ENCODE results near the gene CAMSAP2.

DNA sequence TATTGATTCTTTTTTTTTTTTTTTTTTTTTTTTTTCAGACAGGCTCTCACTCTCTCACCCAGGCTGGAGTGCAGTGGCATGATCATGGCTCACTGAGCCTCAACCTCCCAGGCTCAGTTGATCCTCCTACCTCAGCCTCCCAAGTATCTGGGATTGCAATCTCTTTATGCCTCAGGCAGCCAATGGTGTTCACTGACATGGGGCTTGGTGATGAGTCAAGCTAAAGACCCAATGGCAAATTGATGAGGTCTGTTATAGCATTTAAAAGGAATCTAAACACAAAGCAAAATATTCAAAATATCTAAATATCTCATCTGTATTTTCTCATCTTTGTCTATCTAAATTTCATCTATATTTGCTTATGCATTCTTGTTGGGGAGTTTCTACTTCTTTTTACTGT lies 30.5 kb upstream of the CAMSAP2 start:
- TF ChIP-seq POLR2A (IDR thresholded peaks at IDR 0.05; ENCODE audit: low read depth, low read length) (no peak), POLR2AphosphoS5 (IDR thresholded peaks at IDR 0.05; ENCODE audit: insufficient read depth, low read depth, low read length) (no peak), MYC (IDR thresholded peaks at IDR 0.05; ENCODE audit: low read depth, low read length) (no peak), EZH2 (IDR thresholded peaks at IDR 0.05; ENCODE audit: borderline replicate concordance, low read depth, low read length, severe bottlenecking) (no peak), FOS (IDR thresholded peaks at IDR 0.05; ENCODE audit: borderline replicate concordance, insufficient read depth, low read length) (no peak), GATA2 (IDR thresholded peaks at IDR 0.05; ENCODE audit: insufficient read depth, insufficient read length, low read depth, low read length) (no peak), JUN (IDR thresholded peaks at IDR 0.05; ENCODE audit: borderline replicate concordance, insufficient read depth, insufficient read length, low read depth) (no peak)
- TF ChIP-seq, protein P1, sequence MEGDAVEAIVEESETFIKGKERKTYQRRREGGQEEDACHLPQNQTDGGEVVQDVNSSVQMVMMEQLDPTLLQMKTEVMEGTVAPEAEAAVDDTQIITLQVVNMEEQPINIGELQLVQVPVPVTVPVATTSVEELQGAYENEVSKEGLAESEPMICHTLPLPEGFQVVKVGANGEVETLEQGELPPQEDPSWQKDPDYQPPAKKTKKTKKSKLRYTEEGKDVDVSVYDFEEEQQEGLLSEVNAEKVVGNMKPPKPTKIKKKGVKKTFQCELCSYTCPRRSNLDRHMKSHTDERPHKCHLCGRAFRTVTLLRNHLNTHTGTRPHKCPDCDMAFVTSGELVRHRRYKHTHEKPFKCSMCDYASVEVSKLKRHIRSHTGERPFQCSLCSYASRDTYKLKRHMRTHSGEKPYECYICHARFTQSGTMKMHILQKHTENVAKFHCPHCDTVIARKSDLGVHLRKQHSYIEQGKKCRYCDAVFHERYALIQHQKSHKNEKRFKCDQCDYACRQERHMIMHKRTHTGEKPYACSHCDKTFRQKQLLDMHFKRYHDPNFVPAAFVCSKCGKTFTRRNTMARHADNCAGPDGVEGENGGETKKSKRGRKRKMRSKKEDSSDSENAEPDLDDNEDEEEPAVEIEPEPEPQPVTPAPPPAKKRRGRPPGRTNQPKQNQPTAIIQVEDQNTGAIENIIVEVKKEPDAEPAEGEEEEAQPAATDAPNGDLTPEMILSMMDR (IDR thresholded peaks at IDR 0.05; ENCODE audit: extremely low read depth in 1 of 2, insufficient read depth in 1 of 2, low read depth in 1 of 2, low read length in 2 of 2), result no peak
- TF ChIP-seq, protein P2, sequence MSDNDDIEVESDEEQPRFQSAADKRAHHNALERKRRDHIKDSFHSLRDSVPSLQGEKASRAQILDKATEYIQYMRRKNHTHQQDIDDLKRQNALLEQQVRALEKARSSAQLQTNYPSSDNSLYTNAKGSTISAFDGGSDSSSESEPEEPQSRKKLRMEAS (IDR thresholded peaks at IDR 0.05; ENCODE audit: insufficient read depth, insufficient read length), result no peak

Measured in endothelial cell of umbilical vein (primary cell).